Right lobe of liver (tissue), 4 donors: ENCODE data around the gene CTCFL.
"Not testable (repeated sequence)": the region's sequence is repeated elsewhere in the genome, so short reads cannot be mapped to it uniquely, and the experiment has no call there.

Source experiments
- CTCF ChIP-seq, 4 donors: fragments of 200-600 bp in 3 of 4; fragments of 450-650 bp in 1 of 4; IDR thresholded peaks; one replicate each; pipeline versions ENCODE4 v1.5.1 to v1.8.0; 2016 to 2022; ENCODE audit warnings: antibody characterized with exemption in 4 of 4, mild to moderate bottlenecking in 2 of 4
- POLR2A ChIP-seq: fragments of 450-650 bp; IDR thresholded peaks from one replicate; pipeline ENCODE4 v1.6.1; 2017; ENCODE audit warnings: antibody characterized with exemption, mild to moderate bottlenecking
- donor health status: DM: no; HTN: no; CAD: no.
- donor health status: DM: no; HTN: no; CAD: no.
- donor health status: DM: no; HTN: yes; CAD: no.

- TF ChIP-seq POLR2A; CTCF (IDR thresholded peaks at IDR 0.05): not testable (repeated sequence)
Measured at GRCh38 chr20:57511709-57512108, 13.2 kb downstream of the CTCFL start.
